GM12864 (cell line): ENCODE measurements around the gene MMP28.

Source experiments
- DNase-seq: peaks from one replicate; pipeline ENCODE4 v3.0.0-alpha.2; 2011; ENCODE audit warnings: low read depth
- H3K4me3 ChIP-seq: 2 replicates; pipeline ENCODE4 v1.5.1; 2011; ENCODE audit warnings: mild to moderate bottlenecking, low read depth, low read length, control low read depth
- TF ChIP-seq, protein P1 (sequence below): IDR thresholded peaks from 2 replicates; pipeline ENCODE4 v1.5.1; 2011; ENCODE audit warnings: low read depth, mild to moderate bottlenecking, moderate library complexity, low read length, control low read depth, inconsistent platforms; ENCODE audit errors: missing control alignments

The MMP28 gene

GRCh38 chr17:35775039-35775438 lies 20.4 kb downstream of the MMP28 start:
- TF ChIP-seq, protein P1, sequence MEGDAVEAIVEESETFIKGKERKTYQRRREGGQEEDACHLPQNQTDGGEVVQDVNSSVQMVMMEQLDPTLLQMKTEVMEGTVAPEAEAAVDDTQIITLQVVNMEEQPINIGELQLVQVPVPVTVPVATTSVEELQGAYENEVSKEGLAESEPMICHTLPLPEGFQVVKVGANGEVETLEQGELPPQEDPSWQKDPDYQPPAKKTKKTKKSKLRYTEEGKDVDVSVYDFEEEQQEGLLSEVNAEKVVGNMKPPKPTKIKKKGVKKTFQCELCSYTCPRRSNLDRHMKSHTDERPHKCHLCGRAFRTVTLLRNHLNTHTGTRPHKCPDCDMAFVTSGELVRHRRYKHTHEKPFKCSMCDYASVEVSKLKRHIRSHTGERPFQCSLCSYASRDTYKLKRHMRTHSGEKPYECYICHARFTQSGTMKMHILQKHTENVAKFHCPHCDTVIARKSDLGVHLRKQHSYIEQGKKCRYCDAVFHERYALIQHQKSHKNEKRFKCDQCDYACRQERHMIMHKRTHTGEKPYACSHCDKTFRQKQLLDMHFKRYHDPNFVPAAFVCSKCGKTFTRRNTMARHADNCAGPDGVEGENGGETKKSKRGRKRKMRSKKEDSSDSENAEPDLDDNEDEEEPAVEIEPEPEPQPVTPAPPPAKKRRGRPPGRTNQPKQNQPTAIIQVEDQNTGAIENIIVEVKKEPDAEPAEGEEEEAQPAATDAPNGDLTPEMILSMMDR = no peak
- H3K4me3 ChIP-seq = no peak overlapping the region
- DNase-seq = no peak

DNA sequence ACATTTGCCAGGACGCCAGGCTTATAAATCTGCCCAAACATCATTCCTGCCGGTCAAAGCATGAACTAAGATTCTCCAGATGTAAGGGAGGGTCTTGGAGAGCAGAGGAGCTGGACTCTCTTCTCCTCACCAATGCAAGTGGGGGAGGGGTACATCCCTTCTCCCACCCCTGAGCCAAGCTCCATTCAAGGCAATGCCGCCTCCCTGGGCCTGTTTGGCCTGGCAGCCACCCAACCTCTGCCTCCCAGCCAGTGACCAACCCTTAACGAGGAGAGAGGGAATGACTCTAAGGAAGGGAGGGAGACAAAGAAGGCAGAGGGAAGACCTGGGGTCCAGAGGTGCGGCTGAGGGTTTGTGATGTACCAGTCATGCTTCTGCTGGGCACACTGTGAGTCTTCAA lies 20.9 kb downstream of the MMP28 start:
- TF ChIP-seq, protein P1 = no peak
- no peak for DNase-seq
- no peak overlapping the region for H3K4me3 ChIP-seq

GRCh38 chr17:35773679-35774425 lies 21.6 kb downstream of the MMP28 start:
- DNase-seq = no peak
- TF ChIP-seq, protein P1 = no peak
- H3K4me3 ChIP-seq = no peak overlapping the region

GRCh38 chr17:35773129-35773528 lies 22.3 kb downstream of the MMP28 start:
- TF ChIP-seq, protein P1 = no peak

DNA sequence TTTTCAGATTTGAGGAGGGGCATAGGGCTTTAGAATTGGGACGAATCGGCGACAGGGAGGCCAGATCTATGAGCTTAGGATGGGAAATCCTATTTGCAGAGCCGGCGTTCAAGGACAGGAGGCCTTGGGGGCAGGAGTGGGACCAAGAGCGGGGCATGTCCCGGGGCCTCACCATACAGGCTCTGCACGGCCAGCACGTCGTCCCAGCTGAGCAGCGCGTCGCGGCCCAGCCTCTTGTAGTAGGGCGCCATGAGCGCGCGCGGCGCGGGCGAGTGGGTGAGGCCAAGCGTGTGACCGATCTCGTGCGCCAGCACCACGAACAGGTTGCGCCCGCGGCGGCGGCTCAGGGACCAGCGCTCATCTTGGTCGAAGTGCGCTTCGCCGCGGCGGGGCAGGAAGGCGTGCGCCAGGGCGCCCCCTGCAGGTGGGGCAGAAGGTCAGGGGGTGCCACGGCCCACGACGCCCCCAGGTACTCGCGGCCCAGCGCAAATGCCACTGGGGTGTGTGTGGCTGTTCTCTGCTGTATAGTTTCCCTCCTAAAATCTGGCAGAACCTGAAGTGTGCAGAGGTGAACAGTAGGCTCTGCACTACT lies 25.4 kb downstream of the MMP28 start:
- DNase-seq = no peak
- H3K4me3 ChIP-seq = no peak overlapping the region
- TF ChIP-seq, protein P1 = peak; percentile 28

More at GRCh38 chr17:35773129-35773528, 22.3 kb downstream of the MMP28 start:
- no peak overlapping the region for H3K4me3 ChIP-seq
- no peak for DNase-seq

DNA sequence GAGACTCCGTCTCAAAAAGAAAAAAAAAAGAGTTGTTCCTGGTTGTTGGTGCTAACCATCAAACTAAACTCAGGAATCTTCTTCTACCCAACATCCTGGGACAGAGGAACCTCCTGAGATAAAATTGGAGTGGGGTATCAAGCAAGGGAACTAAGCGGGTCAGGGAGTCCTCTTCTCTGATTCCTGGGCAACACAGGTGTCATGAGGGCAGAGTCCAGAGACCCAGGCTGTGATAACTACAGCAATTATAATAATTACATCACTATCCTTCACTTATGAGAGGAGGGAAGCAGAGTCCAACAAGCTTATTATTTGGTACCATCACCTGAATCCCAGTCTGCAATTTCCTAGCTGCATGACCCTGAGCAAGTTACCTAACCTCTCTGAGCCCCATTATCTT lies 26.6 kb downstream of the MMP28 start:
- DNase-seq = no peak
- TF ChIP-seq, protein P1 = no peak
- no peak overlapping the region for H3K4me3 ChIP-seq
